HG03439 (cell line): ENCODE results near the gene DNM3.

ENCODE experiments used
- ATAC-seq: cut with Tn5 transposase; IDR thresholded peaks from one replicate; pipeline ENCODE4 v1.9.1; 2021; ENCODE audit warnings: mild to moderate bottlenecking, moderate library complexity; ENCODE audit not compliant: unreplicated experiment

DNM3 gene

DNA sequence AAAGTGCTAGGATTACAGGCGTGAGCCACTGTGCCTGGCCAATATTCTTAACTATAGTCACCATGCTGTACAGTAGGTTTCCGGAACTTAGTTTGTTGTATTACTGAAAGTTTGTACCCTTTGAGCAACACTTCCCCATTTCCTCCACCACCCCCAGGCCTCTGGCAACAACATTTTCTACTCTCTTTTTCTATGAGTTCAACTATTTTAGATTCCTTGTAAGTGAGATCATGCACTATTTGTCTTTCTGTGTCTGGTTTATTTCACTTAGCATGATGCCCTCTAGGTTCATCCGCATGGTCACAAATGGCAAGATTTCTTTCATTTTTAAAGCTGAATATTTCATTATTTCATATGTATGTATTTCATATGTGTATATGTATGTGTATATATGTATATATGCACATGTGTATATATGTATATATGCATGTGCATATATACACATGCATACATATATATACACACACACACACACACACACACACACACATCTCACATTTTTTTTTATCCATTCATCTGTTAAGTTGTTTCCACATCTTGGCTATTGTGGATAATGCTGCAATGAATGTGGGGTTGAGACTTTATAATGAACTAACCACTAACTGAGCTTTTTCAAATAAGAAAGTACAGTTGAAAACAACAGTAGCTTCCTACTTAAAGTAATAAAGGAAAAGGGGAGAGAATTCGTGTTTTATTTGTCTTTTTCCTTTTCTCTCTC lies 322.4 kb downstream of the DNM3 start:
- ATAC-seq: no peak

DNA sequence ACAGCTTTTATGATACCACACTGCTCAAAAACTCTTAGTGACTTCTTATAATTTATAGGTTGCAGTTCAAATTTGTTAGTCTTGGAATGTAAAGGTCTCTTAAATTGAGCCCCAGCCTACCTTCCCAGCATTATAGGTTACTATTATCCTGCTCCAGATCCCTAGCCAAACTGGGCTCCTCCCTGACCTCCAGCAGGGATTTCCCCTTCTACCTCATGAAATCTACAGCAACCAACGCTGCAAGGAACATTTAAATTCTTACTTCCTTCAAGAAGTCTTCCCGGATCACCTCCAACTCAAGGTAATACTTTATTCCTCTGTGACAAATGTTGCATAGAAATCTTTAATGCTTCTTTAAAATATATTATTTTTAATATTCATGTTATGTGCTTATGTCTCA lies 324.1 kb downstream of the DNM3 start:
- ATAC-seq: no peak

DNA sequence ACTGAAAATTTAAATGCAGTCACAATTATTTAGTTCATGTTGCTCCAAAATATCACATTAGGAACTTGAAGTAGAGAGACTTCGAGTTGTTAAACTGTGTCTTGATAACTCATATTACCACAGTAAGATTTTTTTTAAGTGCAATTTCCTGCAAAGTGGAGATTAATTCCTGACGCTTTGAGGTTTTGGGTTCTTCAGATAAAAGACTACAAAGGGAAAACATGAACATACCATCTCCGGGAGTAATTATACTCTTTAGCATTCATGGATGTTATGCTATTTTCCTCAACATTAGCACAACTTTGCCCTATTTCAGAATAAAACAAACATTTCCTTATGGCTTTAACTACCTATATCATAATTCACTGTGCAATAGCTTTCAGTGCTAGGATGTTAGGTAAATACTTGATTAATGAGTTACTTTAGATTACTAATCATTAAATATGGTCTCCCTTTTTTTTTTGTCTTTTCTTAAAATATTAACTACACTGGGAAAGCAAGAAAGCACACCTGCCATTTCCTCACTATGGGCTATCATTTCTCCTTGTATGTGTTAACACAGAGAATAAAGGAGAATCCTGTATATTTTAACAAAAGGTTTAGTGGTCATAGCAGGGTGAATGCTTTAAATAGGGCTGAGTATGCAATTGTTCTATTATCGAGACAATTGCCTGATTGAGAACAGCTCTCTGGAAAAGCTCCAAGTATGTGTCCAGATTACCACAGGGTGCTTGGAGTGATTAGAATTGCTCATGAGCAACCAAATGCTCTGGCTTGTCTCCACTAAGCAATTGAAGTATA lies 326.7 kb downstream of the DNM3 start:
- no peak for ATAC-seq

DNA sequence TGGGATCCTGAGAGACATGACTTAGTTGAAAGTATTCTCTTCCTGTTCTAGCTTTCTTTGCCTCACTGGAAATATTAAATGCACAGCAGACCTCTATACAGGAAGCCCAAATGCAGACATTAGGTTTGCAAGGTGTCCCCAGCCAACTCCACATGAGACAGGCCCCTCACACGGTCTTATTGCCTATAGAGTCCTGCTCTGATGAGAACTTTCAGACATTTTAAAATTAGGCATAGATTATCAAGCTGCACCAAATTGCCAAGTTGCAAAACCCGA lies 327.2 kb downstream of the DNM3 start:
- ATAC-seq: no peak

DNA sequence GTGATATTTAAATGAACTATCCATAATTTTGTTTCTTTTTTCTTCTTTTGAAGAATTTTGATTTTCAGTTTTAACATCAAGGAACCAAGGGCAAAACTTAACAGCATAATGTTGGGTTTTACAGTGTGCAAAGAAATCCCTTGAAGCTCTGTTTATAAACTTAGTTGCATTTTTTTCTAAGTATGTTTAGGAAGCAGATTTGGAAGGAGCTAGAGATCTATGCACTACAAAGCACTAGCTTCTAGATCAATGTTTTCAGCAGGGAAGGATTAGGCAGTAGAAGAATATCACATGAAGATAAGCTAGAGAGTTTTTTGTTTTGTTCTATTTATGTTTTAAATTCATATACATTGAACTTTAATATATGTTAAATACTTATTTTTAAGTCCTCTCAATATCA lies 328.5 kb downstream of the DNM3 start:
- ATAC-seq: no peak

DNA sequence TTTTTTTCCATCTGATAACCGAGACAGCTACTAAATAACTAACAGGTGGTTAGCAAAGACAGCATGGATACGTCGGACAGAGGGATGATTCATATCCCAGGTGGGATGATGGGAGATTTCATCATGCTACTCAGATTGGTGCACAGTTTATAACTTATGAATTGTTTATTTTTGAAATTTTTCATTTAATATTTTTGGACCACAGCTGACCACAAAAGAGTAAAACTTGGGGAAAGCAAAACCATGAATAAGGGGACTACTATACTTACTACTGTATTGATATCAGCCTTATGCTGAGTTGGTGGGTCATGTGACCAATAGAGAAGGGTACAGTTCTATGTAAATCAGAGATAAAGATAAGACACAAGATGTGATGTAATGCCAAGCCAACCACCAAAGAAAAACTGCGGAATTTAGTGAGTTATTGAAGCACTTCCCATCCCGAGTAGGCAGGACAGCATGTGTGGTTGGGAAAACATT lies 331.1 kb downstream of the DNM3 start:
- ATAC-seq: no peak

DNA sequence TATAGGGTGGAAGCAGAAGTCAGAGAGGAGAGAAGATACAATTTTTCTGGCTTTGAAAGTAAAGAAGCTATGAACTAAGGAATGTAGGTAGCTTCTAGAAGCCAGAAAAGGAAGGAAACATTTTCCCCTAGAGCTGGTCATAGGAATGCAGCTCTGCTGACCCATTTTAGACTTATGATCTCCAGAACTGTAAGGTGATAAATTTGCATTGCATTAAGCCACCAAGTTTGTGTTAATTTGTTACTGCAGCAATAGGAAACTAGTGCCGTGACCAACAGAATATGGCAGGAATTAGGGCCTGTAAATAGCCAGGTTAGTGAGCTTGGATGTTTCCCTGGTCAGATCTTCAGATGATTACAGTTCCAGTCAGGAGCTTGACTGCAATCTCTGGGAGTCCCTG lies 334.9 kb downstream of the DNM3 start:
- ATAC-seq: no peak

DNA sequence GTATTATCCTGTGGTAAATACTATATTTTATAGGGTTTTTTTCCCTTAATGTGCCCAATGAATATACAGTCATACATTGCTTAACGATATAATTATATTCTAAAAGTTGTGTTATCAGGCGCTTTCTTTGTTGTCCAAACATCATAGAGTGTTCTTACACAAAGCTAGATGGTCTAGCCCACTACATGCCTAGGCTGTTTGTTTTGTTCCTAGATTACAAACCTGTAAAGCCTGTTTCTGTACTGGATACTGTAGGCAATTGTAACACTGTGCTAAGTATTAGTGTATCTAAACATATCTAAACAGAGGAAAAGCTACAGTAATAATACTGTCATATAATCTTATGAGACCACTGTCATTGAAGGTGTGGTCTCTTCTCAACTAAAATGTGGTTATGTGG lies 336.6 kb downstream of the DNM3 start:
- no peak for ATAC-seq

DNA sequence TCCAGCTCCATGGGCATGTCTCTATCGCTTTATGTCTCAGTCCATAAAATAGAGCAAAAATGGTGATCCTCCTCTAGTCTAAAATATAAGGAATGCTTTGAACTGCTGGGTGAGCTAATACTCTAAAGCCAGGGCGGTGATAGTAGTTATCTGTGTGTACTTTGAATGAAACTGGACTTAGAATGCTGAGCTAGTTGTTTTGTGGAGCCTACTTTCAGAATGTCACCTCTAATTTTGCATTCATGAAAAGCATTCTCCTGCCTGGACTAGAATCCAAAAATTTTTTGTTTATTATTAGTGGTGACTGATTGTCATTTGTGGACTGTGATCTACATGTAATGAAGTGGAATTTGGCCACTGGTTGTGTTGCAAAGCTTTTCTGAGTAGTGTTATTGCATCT lies 337.6 kb downstream of the DNM3 start:
- ATAC-seq: no peak

DNA sequence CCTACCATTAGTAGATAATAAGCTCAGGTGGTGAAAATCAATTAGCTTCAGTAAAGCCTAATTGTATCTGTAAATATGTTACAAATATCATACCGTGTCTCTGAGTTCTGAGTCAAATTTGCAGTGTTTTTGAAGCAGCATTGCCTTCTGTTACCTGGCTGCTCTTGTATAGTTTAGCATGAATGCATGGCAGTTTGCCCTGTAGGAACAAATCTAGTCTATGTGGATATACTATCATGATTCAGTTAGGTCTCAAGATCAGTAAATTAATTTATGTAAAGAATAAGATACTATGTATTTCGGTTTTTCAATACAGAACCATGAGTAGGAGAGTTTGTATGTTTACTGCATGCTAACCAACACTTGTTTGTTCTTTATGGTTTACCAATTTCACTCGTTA lies 338.6 kb downstream of the DNM3 start:
- ATAC-seq: no peak

DNA sequence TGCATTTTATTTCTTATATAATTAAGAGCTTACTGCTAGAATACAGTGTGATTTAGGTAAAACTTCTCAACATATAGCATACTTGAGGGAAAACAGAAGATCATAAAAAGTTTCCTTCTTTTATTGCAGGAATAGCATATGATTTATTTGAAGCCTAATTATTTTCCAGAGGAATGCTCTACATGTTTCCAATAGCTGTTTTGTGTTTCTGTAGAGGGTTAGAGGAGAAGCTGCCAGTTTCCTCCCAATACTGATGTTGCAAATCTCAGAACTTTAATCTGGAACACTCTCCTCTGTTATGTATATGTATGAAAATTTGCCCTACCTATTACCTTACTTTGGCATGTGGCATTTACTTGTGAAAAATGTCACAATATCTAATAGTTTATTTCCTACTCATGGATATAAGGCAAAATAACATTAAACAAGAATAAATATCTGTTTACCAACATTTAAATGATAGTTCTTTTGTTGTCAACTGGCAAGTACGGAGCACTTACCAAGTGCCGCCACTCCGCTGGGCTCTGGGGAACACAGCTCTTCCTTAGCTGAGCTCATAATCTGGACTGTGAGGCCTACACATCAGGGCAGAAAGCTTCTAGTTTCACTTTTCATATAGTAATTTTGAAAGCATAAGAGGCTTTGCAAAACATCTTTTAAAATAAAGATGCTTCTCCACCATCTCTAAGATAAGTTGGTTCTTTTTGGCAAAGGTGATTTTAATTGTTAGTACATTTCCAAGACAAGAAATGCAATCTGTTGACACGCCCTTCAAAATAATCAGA lies 339.4 kb downstream of the DNM3 start:
- ATAC-seq: peak; percentile 51

DNA sequence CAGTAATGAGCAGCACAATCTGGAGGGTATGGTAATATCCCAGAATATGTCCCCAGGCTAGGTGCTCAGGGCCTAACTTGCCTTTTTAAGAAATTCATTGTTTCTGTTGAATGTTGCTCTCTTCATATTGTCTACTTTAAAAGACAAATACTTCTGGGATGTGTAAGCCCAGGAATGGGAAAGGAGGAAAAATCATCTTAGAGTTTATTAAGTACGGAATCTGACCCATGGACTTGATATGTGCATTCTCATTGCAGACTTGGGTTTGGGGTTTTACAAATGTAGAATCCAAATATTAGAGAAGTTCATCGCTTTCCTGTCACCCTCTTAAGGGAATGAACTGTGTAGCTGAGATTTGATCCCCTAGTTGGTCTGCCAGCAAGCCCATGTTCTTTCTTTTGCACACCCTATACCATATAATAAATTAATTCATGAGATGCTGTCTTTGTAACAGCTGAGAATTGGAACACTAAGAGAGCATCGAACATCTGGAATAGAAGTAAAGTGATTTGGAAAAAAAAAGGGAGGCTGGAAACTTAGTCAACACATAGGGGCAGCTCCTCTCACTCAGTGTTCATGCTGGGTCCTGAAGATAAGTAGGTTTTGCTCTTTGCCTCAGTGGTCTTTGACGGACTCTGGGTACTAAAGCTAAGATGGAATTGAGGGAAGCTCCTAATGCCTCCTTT lies 343.4 kb downstream of the DNM3 start:
- peak; percentile 3 for ATAC-seq

DNA sequence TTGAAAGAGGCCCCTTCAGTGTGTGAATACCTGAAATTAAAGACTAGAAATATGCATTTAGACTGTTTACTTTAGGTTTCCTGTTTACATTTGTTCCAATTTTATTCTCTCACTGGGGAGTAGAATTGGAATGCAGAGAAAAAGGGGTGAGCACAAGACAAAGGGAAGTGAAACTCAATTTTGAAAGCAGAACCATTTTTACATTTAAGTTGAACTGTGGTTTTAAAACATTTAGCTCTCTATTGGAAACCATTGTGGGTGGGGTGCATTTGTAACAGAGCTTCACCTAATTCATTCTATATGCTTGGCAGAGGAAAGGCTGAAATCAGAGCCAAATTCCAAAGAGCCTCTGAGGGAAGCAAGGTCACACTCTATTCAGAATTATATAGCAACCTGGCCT lies 343.9 kb downstream of the DNM3 start:
- ATAC-seq: peak; percentile 55

DNA sequence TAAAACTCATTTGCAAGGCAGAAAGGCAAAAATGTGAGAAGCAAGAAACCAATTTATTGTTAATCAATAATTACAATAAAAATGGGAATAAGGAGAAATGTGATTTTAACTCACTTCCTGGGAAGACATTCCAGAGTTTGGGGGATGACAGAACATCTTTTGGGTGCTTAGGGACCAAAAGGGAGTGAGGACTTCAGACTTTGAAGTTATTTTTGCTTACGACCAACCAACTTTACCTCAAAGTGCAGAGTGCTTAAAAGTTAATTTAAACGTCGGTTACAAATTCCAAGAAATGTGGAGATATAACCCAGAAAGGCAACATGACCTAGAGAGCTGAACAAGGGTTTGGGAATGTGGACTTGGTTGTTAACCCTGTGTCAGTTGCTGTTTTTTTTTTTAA lies 344.7 kb downstream of the DNM3 start:
- no peak for ATAC-seq

DNA sequence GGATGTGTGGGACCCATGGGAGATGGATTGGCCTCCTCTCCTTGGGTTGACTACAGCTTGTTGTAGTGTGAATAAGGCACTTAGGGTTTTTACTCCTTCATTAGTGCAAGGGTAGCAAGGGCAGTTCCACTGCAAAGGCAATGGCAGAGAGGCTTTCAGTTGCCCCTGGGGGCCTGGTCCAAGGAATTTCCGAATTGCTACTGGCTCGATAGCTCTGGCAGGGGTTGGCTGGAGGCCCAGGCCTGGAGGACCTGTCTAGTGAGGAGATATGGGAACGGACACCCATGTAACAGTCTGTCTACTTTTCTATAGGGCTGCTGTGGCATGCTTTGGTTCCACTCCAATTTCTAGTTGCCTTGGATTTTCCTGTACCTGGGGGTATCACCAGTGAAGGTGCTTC lies 360.3 kb downstream of the DNM3 start:
- ATAC-seq: no peak

DNA sequence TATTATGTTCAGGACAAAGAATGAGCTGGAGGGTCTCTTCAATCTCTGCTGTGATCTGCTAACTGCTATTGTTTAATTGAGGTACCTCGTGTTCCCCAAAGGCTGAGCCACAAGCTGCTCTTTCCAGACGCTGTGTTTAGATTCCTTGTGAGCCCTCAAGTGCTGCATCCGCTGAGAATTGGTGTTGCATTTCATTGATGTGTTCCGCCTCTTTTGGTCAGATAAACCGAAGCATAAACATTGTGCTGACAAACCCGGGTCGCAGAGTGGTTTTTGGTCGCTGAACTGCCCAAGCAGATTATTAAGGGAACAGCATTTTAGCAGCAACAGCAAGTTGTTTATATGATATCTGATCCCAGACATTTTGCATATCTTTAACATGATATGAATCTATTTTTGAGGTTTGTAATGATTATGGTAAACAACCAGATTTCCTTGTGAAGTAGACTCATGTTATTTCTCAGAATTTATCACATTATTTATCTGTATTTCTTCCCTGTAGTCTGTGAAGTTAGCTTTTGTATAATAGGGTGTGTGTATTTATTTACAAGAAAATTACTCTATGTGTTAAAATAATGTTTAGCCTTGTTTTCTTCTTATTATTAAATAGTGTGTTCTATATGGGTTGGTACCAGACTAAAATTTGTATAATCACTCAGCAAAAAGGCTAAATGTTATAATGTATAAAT lies 362.0 kb downstream of the DNM3 start:
- ATAC-seq: no peak

DNA sequence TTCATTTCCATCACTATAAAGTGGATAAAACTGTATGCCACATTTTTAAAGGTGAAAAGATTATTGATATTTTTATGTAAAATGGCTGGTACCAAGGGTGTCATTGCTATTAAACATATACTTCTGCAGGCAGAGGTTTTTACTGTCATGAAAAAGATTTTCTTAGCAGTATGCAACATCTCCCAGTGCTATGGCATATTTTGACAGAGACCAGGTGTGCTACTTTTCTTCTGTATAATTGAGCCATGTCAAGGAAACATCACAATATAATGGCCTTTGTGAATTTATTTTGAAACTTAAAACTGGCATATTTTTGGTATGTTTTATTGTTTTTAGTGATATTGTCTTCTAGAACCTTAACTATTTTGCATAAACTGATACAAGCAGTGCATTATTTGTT lies 362.6 kb downstream of the DNM3 start:
- ATAC-seq: no peak

DNA sequence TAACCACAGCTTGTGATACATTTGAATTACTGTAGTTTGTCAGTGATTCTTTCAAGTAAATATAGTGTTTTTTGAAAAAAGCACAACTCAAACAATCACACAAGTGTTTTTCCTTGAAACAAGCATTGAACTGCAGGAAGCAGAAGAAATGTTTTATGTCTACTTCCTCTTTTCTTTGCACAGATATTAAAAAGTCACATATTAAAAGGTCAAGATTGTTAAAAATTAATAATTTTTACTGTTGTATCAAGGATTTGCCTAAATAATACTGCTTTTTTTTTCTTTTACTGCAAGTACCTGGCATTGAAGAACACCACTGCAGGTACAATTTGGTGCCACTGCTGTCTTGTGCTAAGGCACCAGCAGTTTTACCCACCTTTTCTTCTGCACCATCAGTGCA lies 365.0 kb downstream of the DNM3 start:
- ATAC-seq: no peak

DNA sequence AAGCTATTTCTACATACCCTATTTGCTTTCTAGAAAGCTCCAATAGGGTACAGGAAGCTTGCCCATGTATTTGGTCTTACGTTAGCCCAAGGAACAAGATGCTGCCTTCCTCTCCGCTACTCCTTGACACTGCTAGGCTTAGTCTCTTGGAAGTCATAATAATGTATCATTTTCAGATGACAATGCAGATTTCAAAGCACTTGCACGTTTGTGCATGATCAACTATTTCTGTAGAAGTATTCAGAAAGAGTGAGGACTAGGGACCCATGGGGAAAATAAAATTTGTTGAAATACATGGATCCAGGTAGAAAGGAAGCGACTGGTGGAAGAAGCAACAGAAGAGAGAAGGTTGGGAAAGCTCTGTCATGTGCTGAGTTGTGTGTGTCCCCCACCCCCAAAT lies 367.3 kb downstream of the DNM3 start:
- ATAC-seq: no peak

DNA sequence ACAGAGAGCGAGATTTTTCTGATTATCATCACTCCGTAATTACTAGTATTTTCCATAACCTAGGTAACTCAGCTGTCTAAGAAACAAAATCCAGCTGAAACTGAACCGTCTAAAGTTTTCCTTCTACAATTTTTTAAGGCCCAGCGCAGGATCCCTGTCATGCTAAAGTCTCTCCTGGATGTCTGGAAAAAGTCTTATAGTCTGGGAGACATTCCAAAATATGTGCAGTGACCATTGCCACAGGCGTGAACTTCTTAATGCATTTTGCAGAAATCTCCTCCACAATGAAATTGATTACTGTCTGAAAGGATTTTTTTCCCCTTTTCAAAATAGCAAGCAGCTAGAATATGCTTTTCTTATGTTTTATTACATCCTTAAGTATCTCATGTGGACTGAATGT lies 369.9 kb downstream of the DNM3 start:
- ATAC-seq: no peak

DNA sequence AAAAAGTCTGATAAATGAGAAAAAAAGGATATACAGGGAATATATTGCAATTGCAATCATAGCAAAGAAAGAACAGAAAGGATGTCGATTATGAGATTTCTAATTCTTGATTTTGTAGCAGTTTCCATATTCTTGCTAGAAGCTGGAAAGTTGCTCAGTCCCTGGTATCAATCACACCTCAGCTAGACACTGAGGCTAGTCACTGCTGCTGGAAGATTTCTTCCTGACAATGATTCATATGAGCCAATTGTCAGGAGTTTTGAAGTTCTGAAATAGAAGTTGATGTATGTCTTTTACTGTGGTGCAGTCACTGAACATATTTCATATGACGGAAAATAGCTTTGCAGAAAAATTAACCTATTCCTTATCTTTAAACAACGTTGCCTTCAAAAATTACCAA lies 370.8 kb downstream of the DNM3 start:
- ATAC-seq: no peak
